Measurements from ENCODE around the gene APOC4.
"Not testable (repeated sequence)": the region's sequence is repeated elsewhere in the genome, so short reads cannot be mapped to it uniquely, and the experiment has no call there.

APOC4 gene

GRCh38 chr19:44924243-44924725 is 17.8 kb upstream of the APOC4 start:
- no peak for DNase-seq

GRCh38 chr19:44925114-44925891 is 16.7 kb upstream of the APOC4 start:
- peak; percentile 10 for DNase-seq

DNA sequence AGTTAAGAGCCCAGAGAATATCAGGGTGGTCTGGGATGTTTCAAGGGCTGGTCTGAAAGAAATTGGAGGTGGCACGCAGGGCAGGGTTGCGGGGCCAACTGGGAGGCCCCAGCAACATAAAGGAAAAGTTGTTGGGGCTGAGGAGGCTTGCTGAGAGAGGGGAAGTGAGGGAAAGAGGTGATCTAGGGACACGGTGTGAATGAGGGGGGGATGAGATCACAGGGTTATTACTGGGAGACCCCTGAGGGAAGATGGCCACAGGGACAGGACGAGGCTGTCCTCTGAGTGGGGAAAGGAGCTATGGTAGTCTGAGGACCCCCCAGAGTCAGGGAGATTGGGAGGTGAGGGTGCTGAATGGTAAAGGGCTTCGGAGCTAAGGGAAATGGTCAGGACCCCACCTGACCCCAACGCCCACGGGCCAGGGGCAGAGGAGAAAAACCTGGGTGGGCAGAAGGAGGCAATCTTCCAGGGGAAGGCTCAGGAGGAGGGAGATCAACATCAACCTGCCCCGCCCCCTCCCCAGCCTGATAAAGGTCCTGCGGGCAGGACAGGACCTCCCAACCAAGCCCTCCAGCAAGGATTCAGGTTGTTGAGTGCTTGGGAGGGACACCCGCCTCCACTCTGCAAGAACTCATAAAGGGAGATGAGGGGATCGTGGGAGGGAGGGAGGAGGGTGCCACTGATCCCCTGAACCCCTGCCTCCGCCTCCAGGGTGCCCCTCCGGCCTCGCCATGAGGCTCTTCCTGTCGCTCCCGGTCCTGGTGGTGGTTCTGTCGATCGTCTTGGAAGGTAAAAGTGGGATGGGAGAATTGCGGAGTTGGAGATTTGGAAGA is 15.6 kb upstream of the APOC4 start:
- DNase-seq = not testable (repeated sequence)

GRCh38 chr19:44927746-44928145 is 14.3 kb upstream of the APOC4 start:
- no peak for DNase-seq

DNA sequence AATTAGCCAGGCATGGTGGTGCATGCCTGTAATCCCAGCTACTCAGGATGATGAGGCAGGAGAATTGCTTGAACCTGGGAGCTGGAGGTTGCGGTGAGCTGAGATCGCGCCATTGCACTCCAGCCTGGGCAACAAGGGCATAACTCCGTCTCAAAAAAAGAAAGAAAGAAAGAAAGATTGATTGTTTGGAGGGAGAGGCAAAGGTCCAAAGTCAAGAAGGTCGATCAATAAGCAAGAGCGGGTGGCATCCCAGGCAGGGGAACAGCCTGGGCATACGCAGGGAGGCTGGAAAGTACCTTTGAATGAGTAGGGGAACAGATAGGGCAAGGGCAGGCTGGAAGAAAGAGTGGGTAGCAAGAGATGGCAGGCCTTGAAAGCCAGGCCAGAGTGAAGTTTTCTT is 11.9 kb upstream of the APOC4 start:
- no peak for DNase-seq

DNA sequence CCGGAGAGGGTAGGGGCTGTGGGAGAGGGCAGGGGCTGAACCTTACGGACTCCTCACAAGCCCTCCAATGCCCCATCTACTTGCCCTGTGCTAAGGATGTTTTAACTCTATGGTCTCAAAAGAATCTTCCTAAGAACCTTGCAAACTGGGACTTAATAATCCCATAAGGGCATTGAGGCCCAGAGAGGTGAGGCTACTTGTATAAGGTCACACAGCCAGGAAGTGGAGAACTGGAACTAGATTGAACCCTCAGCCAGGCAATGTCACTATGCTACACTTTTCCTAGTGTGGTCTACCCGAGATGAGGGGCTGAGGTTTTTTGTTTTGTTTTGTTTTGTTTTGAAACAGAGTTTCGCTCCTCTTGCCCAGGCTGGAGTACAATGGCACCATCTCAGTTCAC is 10.5 kb upstream of the APOC4 start:
- DNase-seq = no peak

GRCh38 chr19:44939668-44940067 is 2.4 kb upstream of the APOC4 start:
- no peak for DNase-seq

GRCh38 chr19:44943801-44944249 is 1.8 kb downstream of the APOC4 start:
- peak; percentile 49 for DNase-seq

DNA sequence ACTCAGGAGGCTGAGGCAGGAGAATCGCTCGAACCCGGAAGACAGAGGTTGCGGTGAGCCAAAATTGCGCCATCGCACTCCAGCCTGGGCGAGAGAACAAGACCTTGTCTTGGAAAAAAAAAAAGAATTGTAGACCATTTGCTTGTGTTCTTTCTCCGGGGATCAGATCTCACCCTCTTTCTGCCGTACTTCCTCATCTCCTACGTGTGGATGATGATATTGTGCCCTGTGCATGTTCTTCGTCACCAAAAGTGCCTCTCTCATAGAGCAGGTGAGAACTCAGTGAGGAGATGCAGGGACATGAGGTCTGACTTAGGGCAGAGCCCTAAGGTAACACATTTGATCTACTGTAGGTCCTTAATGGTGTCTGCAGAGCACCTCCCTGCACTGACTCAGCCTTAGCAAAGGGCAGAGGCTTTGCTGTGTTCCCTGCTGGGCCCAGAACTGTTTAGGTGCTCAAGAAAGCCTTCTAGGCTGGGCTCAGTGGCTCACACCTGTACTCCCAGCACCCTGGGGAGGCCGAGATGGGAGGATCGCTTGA is 5.1 kb downstream of the APOC4 start:
- DNase-seq = no peak

DNA sequence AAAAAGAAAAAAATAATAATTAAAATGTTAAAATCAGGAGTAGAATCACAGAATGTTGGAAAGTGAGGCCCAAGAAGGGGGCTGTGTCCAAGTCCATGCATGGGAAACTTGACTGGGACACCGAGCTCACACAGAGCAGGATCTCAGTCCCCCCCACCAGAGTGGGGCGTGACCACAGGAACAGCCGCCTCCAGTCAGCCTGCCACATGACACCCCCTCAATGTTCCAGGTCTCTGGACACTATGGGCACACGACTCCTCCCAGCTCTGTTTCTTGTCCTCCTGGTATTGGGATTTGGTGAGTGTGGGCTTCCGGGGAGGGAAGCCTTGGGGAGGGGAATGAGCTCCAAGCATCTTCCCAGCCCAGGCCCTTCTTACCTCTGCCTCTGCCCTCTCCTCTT is 6.2 kb downstream of the APOC4 start:
- no peak for DNase-seq

GRCh38 chr19:44948763-44949374 is 6.8 kb downstream of the APOC4 start:
- DNase-seq = no peak

DNA sequence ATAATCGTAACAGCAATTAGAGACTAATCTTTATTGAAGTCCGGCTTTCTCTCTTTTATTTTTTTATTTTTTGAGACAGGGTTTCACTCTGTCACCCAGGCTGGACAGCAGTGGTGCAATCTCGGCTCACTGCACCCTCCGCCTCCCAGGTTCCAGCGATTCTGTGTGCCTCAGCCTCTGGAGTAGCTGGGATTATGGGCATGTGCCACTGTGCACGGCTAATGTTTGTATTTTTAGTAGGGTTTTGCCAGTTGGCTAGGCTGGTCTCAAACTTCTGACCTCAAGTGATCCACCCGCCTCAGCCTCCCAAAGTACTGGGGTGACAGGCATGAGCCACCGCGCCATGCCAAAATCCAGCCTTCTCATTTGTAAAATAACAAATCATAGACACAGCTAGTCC is 7.5 kb downstream of the APOC4 start:
- DNase-seq = no peak

- peak; percentile 44 for DNase-seq
Measured at GRCh38 chr19:44951179-44952159, 9.4 kb downstream of the APOC4 start.

GRCh38 chr19:44954278-44954648 is 12.2 kb downstream of the APOC4 start:
- no peak for DNase-seq

DNA sequence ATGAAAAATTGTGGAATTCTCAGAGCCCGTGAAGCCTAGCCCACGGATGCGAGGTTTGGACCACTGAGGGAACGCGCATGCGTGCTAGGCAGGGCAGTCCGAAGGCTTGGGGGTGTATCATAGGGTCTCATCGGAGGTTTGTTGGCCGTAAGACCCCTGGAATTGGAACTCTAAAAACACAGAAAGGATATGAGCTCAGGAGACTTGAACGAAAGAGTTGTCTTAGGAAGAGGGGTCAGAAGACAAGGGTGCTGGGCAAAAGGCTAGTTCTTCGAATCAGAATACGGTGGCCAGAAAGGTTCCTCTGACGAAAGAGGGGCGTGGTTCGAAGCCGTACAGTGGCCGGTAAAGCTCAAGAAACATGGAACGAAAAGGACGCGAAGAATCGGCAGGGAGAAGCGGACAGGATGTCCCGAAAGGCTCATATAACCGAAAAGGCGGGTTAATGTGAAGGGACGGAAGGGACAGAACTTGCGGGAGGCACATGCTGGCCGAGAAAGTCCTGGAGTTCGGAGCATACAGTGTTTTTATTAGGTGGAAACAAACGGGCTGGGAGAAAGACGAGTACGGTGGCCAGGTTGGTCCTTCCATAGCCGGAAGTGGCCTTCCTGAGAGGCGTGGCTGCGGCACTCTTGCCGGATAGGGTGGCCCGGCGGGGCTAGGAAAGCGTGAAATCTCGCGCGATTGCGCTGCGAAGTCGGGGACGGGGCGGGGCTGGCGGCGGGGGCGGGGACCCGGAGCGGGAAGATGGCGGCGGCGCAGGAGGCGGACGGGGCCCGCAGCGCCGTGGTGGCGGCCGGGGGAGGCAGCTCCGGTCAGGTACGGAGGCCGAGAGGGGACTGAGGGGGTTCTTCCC is 12.8 kb downstream of the APOC4 start, which contains the start of gene CLPTM1:
TSS of gene CLPTM1 (plus strand) at position 732 of the 856 bp plus-strand sequence. CDS start at position 748, 16 bp downstream.
- DNase-seq = peak; percentile 99

GRCh38 chr19:44955505-44956439 is 13.7 kb downstream of the APOC4 start:
- DNase-seq = no peak

DNA sequence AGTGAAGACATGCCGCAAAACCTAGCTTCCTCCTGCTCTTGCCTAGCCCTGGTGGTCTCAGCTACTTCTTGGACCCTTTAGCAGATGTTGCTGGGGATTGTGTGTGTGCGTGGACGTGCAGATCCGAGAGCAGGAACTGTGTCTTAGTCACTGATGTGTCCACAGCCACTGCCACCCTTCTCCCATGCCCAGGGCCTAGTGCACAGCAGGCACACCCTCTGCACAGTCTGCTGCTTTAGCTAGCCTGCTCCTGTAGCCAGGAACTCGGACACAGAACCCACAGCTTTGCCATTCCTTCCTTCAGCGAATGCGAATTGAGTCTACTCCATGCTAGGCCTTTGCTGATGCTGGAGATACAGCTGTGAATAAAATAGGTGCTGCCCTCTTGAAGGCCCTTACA is 15.5 kb downstream of the APOC4 start:
- no peak for DNase-seq

- DNase-seq = no peak
Measured at GRCh38 chr19:44958090-44958489, 16.1 kb downstream of the APOC4 start.

DNA sequence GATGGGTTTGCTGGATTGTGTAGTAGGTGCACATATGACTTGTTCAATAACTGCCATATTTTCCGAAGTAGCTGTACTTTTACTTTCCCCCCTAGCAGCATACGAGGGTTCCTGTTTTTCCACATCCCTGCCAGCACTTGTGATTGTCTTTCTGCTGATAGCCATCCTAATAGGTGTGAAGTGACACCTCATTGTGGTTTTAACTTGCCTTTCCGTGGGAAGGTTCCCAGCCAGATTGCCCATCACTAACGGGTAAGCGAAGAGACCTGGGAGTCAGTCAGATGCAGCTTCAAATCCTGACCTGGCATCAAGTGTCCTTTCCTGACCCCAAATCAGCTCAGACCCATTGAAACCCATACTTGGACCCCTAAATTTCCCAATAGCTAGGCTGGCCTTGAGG is 17.7 kb downstream of the APOC4 start:
- no peak for DNase-seq
